ENCODE results near the gene CPAMD8. TPM values are rescaled to one million over a fixed set of nuclear protein-coding genes. Genes with fewer than 3 reads are reported as not detected.

CPAMD8 gene
- total RNA-seq, 4 donors from 2014 or later = 2.8 to 18.3 (median 15.7) TPM

- intact Hi-C loops (cut with DNase I; ENCODE audit: low total_unique reads) = no loop called here
- H3K27ac ChIP-seq = no peak overlapping the region
- no peak for TF ChIP-seq CTCF (IDR thresholded peaks at IDR 0.05)
- TF ChIP-seq POLR2A (IDR thresholded peaks at IDR 0.05) = no peak
Observed at GRCh38 chr19:16882146-16882545, 144.5 kb downstream of the CPAMD8 start.

GRCh38 chr19:16880884-16881554 is 145.6 kb downstream of the CPAMD8 start:
- Histone ChIP-seq H3K27me3 (no peaks in the 10 kb centered on the region), H3K4me1 (no peaks in the 10 kb centered on the region), H3K9me3 (peaks cover 0 to 16% of the 10 kb centered on the region in 2 donors), H3K36me3 (no peaks in the 10 kb centered on the region), H3K27ac (peak overlapping the region in 1 of 2 donors; percentile 16), H3K4me3 (no peak overlapping the region)
- DNase-seq = no peak
- no peak for TF ChIP-seq POLR2A (IDR thresholded peaks at IDR 0.05)
- intact Hi-C loops (cut with DNase I; ENCODE audit: low total_unique reads) = no loop called here

More at GRCh38 chr19:16882146-16882545, 144.5 kb downstream of the CPAMD8 start:
- Histone ChIP-seq H3K9me3 (peaks cover 0 to 16% of the 10 kb centered on the region in 2 donors), H3K4me1 (no peaks in the 10 kb centered on the region), H3K27me3 (no peaks in the 10 kb centered on the region), H3K4me3 (no peak overlapping the region), H3K36me3 (no peaks in the 10 kb centered on the region)
- DNase-seq = no peak

- intact Hi-C loops (cut with DNase I; ENCODE audit: low total_unique reads) = no loop called here
- Histone ChIP-seq H3K4me1 (no peaks in the 10 kb centered on the region), H3K27me3 (no peaks in the 10 kb centered on the region), H3K4me3 (no peak overlapping the region), H3K27ac (no peak overlapping the region), H3K9me3 (peaks cover 0 to 16% of the 10 kb centered on the region in 2 donors), H3K36me3 (no peaks in the 10 kb centered on the region)
- no peak for DNase-seq
- TF ChIP-seq POLR2A (IDR thresholded peaks at IDR 0.05) = no peak
Observed at GRCh38 chr19:16878181-16878965, 148.2 kb downstream of the CPAMD8 start.

DNA sequence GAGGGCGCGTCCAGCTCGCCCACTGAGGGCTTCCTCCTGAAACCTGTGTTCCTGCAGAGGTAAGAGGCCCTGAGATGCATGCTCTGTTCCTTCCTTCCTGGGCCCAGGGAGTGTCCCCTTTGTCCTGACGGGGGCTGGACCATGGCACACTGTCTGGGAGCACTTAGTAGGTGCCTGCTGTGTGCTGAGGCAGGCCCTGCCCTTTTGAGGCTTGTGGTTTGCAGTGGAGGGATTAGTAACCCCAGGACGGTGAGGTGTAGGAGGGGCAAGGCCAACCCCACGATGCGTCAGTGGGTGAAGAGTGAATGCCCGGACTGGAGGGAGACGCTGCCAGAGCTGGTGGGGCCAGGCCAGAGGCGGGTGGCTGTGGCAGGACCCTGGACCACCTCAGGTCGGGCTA is 149.0 kb downstream of the CPAMD8 start:
- no peaks in the 10 kb centered on the region for H3K4me1 ChIP-seq
- H3K9me3 ChIP-seq = peaks cover 0 to 10% of the 10 kb centered on the region in 2 donors
- H3K36me3 ChIP-seq = no peaks in the 10 kb centered on the region
- H3K27ac ChIP-seq = no peak overlapping the region
- intact Hi-C loops (cut with DNase I; ENCODE audit: low total_unique reads) = no loop called here
- no peak for DNase-seq
- H3K27me3 ChIP-seq = no peaks in the 10 kb centered on the region
- H3K4me3 ChIP-seq = no peak overlapping the region
- no peak for TF ChIP-seq CTCF (IDR thresholded peaks at IDR 0.05)
- TF ChIP-seq POLR2A (IDR thresholded peaks at IDR 0.05) = no peak

DNA sequence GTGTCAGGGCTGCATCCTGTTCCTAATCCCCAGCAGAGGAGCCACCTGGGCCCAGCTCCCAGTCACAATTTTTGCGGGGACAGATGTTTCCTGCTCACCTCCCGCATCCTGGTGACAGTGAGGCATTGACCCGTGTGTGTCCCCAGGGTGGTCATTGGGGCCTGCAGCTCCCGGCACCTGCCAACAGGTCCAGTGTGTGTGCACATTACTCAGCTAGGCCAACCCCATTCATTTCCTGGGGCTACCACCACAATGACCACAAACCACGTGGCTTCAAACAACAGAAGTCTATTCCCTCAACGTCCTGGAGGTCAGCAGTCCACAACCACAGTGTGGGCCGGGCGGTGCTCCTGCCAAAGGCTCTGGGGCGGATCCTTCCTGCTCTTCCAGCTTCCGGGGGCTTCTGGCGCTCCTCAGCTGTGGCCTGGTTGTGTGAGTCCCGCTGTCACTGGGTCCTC is 149.7 kb downstream of the CPAMD8 start:
- Histone ChIP-seq H3K4me3 (no peak overlapping the region), H3K9me3 (peaks cover 0 to 4% of the 10 kb centered on the region in 2 donors), H3K36me3 (no peaks in the 10 kb centered on the region), H3K4me1 (no peaks in the 10 kb centered on the region), H3K27ac (no peak overlapping the region), H3K27me3 (no peaks in the 10 kb centered on the region)
- TF ChIP-seq CTCF (IDR thresholded peaks at IDR 0.05) (no peak), POLR2A (IDR thresholded peaks at IDR 0.05) (no peak)
- intact Hi-C loops (cut with DNase I; ENCODE audit: low total_unique reads) = no loop called here
- no peak for DNase-seq
